Neural progenitor cell (in vitro differentiated cells): ENCODE measurements around the gene NLRP14. TPM values are rescaled to one million over a fixed set of nuclear protein-coding genes. Genes with fewer than 3 reads are reported as not detected.

ENCODE experiments used
- DNase-seq: peaks from one replicate; pipeline ENCODE4 v3.0.0-alpha.2; 2016; ENCODE audit warnings: low spot score
- H2AFZ ChIP-seq: fragments of 200-600 bp; sonication (generic); replicated peaks from 2 replicates; pipeline ENCODE4 v1.6.1; 2016; ENCODE audit warnings: antibody characterized with exemption
- H3F3A ChIP-seq: fragments of 200-600 bp; sonication (generic); 2 replicates; pipeline ENCODE4 v1.6.1; 2016; ENCODE audit warnings: antibody characterized with exemption, low read depth
- H3K27ac ChIP-seq: fragments of 200-600 bp; sonication (generic); 2 replicates; pipeline ENCODE4 v1.5.1; 2016; ENCODE audit warnings: mild to moderate bottlenecking
- H3K27me3 ChIP-seq: fragments of 200-600 bp; sonication (generic); 2 replicates; pipeline ENCODE4 v1.6.1; 2016; ENCODE audit warnings: mild to moderate bottlenecking, moderate library complexity
- H3K36me3 ChIP-seq: fragments of 200-600 bp; sonication (generic); 2 replicates; pipeline ENCODE4 v1.5.1; 2016
- H3K4me1 ChIP-seq: fragments of 200-600 bp; sonication (generic); 2 replicates; pipeline ENCODE4 v1.6.1; 2016; ENCODE audit warnings: mixed run types
- H3K4me2 ChIP-seq: fragments of 200-600 bp; sonication (generic); 2 replicates; pipeline ENCODE4 v1.6.1; 2016
- H3K4me3 ChIP-seq: fragments of 200-600 bp; sonication (generic); 2 replicates; pipeline ENCODE4 v1.5.1; 2016
- H3K79me2 ChIP-seq: fragments of 200-600 bp; sonication (generic); 2 replicates; pipeline ENCODE4 v1.6.1; 2016; ENCODE audit warnings: low read depth
- H3K9ac ChIP-seq: fragments of 200-600 bp; sonication (generic); 2 replicates; pipeline ENCODE4 v1.6.1; 2016
- H3K9me3 ChIP-seq: fragments of 200-600 bp; sonication (generic); 2 replicates; pipeline ENCODE4 v1.5.1; 2016; ENCODE audit warnings: low read depth
- H4K20me1 ChIP-seq: fragments of 200-600 bp; sonication (generic); 2 replicates; pipeline ENCODE4 v1.6.1; 2016; ENCODE audit warnings: low read depth
- H3K27ac Mint-ChIP-seq: 3 replicates; pipeline ENCODE4 v1.8.0; 2021; ENCODE audit warnings: mixed read lengths
- H3K27me3 Mint-ChIP-seq: 2 replicates; pipeline ENCODE4 v1.8.0; 2022; ENCODE audit warnings: low read depth, mild to moderate bottlenecking, inconsistent platforms, moderate library complexity, mixed read lengths; ENCODE audit not compliant: insufficient read depth
- H3K36me3 Mint-ChIP-seq: 3 replicates; pipeline ENCODE4 v1.8.0; 2021; ENCODE audit warnings: mixed read lengths
- H3K4me1 Mint-ChIP-seq: 3 replicates; pipeline ENCODE4 v1.8.0; 2021; ENCODE audit warnings: mixed read lengths
- H3K4me3 Mint-ChIP-seq: 3 replicates; pipeline ENCODE4 v1.8.0; 2021; ENCODE audit warnings: mild to moderate bottlenecking, moderate library complexity, mixed read lengths
- H3K9me3 Mint-ChIP-seq: 3 replicates; pipeline ENCODE4 v1.8.0; 2020; ENCODE audit warnings: mixed read lengths
- EZH2 ChIP-seq: fragments of 200-600 bp; sonication (generic); IDR thresholded peaks from 2 replicates; pipeline ENCODE4 v1.6.1; 2017; ENCODE audit warnings: antibody characterized with exemption, mild to moderate bottlenecking, moderate library complexity
- EZH2phosphoT487 ChIP-seq: fragments of 200-600 bp; sonication (generic); IDR thresholded peaks from 2 replicates; pipeline ENCODE4 v1.6.1; 2017; ENCODE audit warnings: antibody characterized with exemption
- total RNA-seq: library from RNA; depleted of rRNA; stranded (reverse); fragments of >200 nt; gene quantifications from 2 replicates; pipeline ENCODE4 v1.2.3, GENCODE V29; 2015; ENCODE audit warnings: low replicate concordance
- TF ChIP-seq, protein P1 (sequence below): fragments of 200-600 bp; sonication (generic); IDR thresholded peaks from 2 replicates; pipeline ENCODE4 v1.5.1; 2017; ENCODE audit warnings: antibody characterized with exemption, mild to moderate bottlenecking

NLRP14 gene
- total RNA-seq, 1 donor from 2014 or later, result 1.8 TPM

DNA sequence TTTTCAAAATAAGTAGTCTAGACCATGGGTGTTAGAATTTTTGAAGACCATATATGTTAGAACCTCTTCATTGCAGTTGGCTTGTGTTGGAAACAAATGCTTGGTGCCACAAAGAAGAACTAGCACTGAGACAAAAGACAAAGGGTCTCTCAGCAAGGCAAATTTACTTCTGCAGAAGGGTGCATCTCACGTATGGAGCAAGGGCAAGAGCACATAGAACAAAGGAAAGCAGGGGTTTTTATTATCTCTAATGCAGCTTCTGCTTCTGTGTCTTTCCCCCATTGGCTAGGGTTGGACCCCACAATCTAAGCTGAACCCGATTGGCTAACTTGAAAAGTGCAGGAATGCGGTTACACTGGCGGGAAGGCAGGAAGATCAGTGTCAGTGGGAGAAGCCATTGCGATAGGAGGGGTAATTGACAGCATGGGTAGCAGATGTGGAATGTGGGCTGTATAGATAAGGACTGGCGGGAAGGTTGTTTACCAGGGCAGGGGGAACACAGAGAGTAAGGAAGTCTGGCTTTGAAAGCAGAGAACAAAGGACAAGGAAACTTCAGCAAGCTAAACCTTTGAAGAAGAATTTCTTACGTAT is 59.4 kb downstream of the NLRP14 start:
- no peaks in the 10 kb centered on the region for H3F3A ChIP-seq
- no peaks in the 10 kb centered on the region for H3K27me3 ChIP-seq
- no peaks in the 10 kb centered on the region for H3K36me3 ChIP-seq
- no peaks in the 10 kb centered on the region for H3K79me2 ChIP-seq
- H3K27me3 Mint-ChIP-seq, result peaks cover 6% of the 10 kb centered on the region
- H2AFZ ChIP-seq, result no peak overlapping the region
- no peak overlapping the region for H3K27ac Mint-ChIP-seq
- TF ChIP-seq EZH2phosphoT487, result no peak
- TF ChIP-seq, protein P1, sequence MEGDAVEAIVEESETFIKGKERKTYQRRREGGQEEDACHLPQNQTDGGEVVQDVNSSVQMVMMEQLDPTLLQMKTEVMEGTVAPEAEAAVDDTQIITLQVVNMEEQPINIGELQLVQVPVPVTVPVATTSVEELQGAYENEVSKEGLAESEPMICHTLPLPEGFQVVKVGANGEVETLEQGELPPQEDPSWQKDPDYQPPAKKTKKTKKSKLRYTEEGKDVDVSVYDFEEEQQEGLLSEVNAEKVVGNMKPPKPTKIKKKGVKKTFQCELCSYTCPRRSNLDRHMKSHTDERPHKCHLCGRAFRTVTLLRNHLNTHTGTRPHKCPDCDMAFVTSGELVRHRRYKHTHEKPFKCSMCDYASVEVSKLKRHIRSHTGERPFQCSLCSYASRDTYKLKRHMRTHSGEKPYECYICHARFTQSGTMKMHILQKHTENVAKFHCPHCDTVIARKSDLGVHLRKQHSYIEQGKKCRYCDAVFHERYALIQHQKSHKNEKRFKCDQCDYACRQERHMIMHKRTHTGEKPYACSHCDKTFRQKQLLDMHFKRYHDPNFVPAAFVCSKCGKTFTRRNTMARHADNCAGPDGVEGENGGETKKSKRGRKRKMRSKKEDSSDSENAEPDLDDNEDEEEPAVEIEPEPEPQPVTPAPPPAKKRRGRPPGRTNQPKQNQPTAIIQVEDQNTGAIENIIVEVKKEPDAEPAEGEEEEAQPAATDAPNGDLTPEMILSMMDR, result no peak
- no peak for TF ChIP-seq EZH2
- H4K20me1 ChIP-seq, result no peaks in the 10 kb centered on the region
- peaks cover 3% of the 10 kb centered on the region for H3K4me1 Mint-ChIP-seq
- no peaks in the 10 kb centered on the region for H3K9me3 ChIP-seq
- peaks cover 8% of the 10 kb centered on the region for H3K9me3 Mint-ChIP-seq
- no peak overlapping the region for H3K4me2 ChIP-seq
- no peak overlapping the region for H3K27ac ChIP-seq
- H3K4me3 Mint-ChIP-seq, result no peak overlapping the region
- DNase-seq, result peak; percentile 18
- no peaks in the 10 kb centered on the region for H3K4me1 ChIP-seq
- no peaks in the 10 kb centered on the region for H3K36me3 Mint-ChIP-seq
- no peak overlapping the region for H3K4me3 ChIP-seq
- H3K9ac ChIP-seq, result no peak overlapping the region

DNA sequence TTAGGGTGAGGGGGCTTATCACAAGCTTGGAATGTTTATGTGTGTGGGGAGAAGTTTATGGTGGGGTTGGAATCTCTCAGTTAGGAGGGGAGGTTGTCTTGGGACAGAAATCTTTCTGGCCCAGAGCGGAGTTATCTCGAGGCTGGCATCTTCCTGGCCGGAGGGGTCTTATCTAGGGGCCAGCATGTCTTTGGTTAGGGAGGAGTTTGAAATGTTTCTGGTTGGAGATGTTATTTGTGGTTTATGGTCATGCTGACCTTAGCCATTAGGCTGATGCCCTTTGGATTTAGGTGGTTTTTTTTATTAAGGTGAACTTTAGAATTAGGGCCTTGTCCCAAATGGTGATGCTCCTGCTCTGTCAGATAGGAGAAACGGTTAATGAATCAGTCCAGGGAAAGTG is 60.6 kb downstream of the NLRP14 start:
- Histone ChIP-seq H3K4me3 (no peak overlapping the region), H3K79me2 (no peaks in the 10 kb centered on the region), H3K9me3 (no peaks in the 10 kb centered on the region), H3K27ac (no peak overlapping the region), H3K27me3 (no peaks in the 10 kb centered on the region), H2AFZ (no peak overlapping the region), H3K4me1 (no peaks in the 10 kb centered on the region), H3K36me3 (no peaks in the 10 kb centered on the region), H3F3A (no peaks in the 10 kb centered on the region), H3K9ac (no peak overlapping the region), H4K20me1 (no peaks in the 10 kb centered on the region), H3K4me2 (no peak overlapping the region)
- Mint-ChIP-seq H3K9me3 (peaks cover 8% of the 10 kb centered on the region), H3K4me3 (no peak overlapping the region), H3K27me3 (peaks cover 4% of the 10 kb centered on the region), H3K4me1 (no peaks in the 10 kb centered on the region), H3K36me3 (no peaks in the 10 kb centered on the region), H3K27ac (no peak overlapping the region)
- no peak for DNase-seq
- no peak for TF ChIP-seq EZH2phosphoT487
- TF ChIP-seq, protein P1, result no peak
- TF ChIP-seq EZH2, result no peak

DNA sequence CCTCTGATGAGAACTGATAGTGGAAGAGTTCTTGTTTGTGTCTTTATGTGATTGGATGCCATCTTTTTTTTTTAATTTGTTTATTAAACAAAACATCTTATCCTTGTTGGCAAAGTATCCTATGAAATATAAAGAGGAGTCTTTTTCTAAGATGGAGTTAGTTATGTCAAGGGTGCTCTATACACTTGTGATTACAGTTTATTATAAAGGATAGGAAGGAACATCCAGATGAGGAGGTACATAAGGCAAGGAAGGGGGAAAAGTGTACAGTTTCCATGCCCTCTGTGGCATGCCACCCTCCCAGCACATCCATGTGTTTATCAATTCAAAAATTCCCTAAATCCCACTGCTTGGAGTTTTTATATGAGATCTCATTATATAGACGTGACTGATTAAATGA is 61.2 kb downstream of the NLRP14 start:
- H2AFZ ChIP-seq, result no peak overlapping the region
- H3K4me1 ChIP-seq, result no peaks in the 10 kb centered on the region
- no peak overlapping the region for H3K9ac ChIP-seq
- H3K4me3 ChIP-seq, result no peak overlapping the region
- no peaks in the 10 kb centered on the region for H3K79me2 ChIP-seq
- H3K36me3 ChIP-seq, result no peaks in the 10 kb centered on the region
- TF ChIP-seq, protein P1, result no peak
- no peak for TF ChIP-seq EZH2phosphoT487
- TF ChIP-seq EZH2, result no peak
- Mint-ChIP-seq H3K9me3 (peaks cover 8% of the 10 kb centered on the region), H3K27me3 (peaks cover 4% of the 10 kb centered on the region), H3K4me3 (no peak overlapping the region), H3K27ac (no peak overlapping the region), H3K4me1 (no peaks in the 10 kb centered on the region), H3K36me3 (no peaks in the 10 kb centered on the region)
- no peaks in the 10 kb centered on the region for H3K27me3 ChIP-seq
- H3F3A ChIP-seq, result no peaks in the 10 kb centered on the region
- H3K9me3 ChIP-seq, result no peaks in the 10 kb centered on the region
- no peak for DNase-seq
- H4K20me1 ChIP-seq, result no peaks in the 10 kb centered on the region
- H3K27ac ChIP-seq, result no peak overlapping the region
- no peak overlapping the region for H3K4me2 ChIP-seq
